ENCODE results near the gene SS18.

SS18 gene

DNA sequence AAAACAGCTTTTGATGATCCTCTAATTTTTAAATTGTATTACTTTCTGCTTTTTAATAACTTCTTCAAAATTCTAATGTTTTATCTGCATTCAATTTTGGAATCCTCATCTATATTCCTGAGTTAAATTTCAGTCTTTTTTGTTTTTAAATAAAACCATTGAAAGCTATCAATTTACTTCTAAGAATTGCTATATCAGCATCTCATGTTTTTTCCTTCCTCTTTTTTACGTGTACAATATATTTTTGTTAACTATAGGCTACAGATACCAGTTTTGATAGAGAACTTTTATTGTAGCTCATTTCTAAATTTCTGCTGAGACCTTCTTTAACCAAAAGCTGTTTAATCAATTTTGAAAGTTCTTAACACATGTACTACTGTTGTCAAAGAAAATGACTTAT, 84.5 kb downstream of the SS18 start:
- no peak for FAIRE-seq
- DNase-seq (ENCODE audit: extremely low spot score, insufficient read length, low read depth): no peak

DNA sequence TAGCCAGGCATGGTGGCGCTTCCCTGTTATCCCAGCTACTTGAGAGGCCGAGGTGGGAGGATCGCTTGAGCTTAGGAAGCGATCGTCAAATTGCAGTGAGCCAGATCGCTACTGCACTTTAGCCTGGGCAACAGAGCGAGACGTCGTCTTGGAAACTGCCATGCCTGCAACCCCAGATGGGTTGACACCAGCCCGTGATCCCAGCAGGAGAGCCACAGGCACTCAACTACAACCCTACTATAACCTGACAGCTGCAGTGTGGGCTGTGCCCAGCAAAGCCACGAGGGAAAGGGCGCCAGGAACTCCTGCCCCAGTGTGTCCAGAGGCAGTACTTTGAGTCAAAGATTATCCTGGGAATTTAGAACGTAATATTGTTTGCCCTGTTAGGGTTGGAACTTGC, 85.6 kb downstream of the SS18 start:
- no peak for FAIRE-seq
- no peak for DNase-seq (ENCODE audit: extremely low spot score, insufficient read length, low read depth)

- no peak for DNase-seq (ENCODE audit: extremely low spot score, insufficient read length, low read depth)
- no peak for FAIRE-seq
Observed at GRCh38 chr18:26003817-26004216, 86.6 kb downstream of the SS18 start.

- DNase-seq (ENCODE audit: extremely low spot score, insufficient read length, low read depth) (no peak), FAIRE-seq (no peak)
Observed at GRCh38 chr18:26003356-26003755, 87.1 kb downstream of the SS18 start.

- DNase-seq (ENCODE audit: extremely low spot score, insufficient read length, low read depth) (no peak), FAIRE-seq (peak; percentile 59)
Observed at GRCh38 chr18:26002375-26002910, 88.0 kb downstream of the SS18 start.

- FAIRE-seq: no peak
- DNase-seq (ENCODE audit: extremely low spot score, insufficient read length, low read depth): no peak
Observed at GRCh38 chr18:25998461-25998860, 92.0 kb downstream of the SS18 start.

DNA sequence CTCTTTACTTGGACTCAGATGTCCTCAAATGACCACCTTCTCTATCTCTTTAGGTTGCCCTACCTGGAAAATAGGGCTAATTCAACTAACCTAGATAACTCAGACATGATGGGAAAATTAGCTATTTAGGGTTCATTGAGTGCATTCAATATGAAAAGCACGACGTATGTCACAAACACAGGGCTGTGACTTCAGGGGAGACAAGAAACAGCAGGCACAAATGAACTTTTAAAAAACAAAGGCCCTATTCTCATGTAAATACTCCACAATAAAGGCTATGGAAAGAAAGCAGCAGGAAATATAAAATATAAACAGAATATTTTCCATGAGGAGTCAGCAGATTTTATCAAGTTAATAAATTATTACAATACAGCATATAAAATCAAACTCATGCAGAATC, 97.8 kb downstream of the SS18 start:
- DNase-seq (ENCODE audit: extremely low spot score, insufficient read length, low read depth): no peak
- FAIRE-seq: no peak

GRCh38 chr18:25990473-25990872, 99.9 kb downstream of the SS18 start:
- DNase-seq (ENCODE audit: extremely low spot score, insufficient read length, low read depth): no peak
- no peak for FAIRE-seq

GRCh38 chr18:25985707-25986394, 104.6 kb downstream of the SS18 start:
- DNase-seq (ENCODE audit: extremely low spot score, insufficient read length, low read depth) (no peak), FAIRE-seq (no peak)

- FAIRE-seq (no peak), DNase-seq (ENCODE audit: extremely low spot score, insufficient read length, low read depth) (no peak)
Observed at GRCh38 chr18:25983730-25984129, 106.7 kb downstream of the SS18 start.

- FAIRE-seq (no peak), DNase-seq (ENCODE audit: extremely low spot score, insufficient read length, low read depth) (no peak)
Observed at GRCh38 chr18:25982961-25983360, 107.5 kb downstream of the SS18 start.

GRCh38 chr18:25982153-25982552, 108.3 kb downstream of the SS18 start:
- no peak for FAIRE-seq
- no peak for DNase-seq (ENCODE audit: extremely low spot score, insufficient read length, low read depth)

GRCh38 chr18:25979369-25980040, 110.9 kb downstream of the SS18 start:
- FAIRE-seq (no peak), DNase-seq (ENCODE audit: extremely low spot score, insufficient read length, low read depth) (no peak)

- DNase-seq (ENCODE audit: extremely low spot score, insufficient read length, low read depth) (no peak), FAIRE-seq (no peak)
Observed at GRCh38 chr18:25976554-25976953, 113.9 kb downstream of the SS18 start.

GRCh38 chr18:25974630-25975077, 115.8 kb downstream of the SS18 start:
- no peak for FAIRE-seq

More at GRCh38 chr18:25974630-25975077, 115.8 kb downstream of the SS18 start:
- no peak for DNase-seq (ENCODE audit: extremely low spot score, insufficient read length, low read depth)
